ENCODE data around the gene ABTB1. TPM values are rescaled to one million over a fixed set of nuclear protein-coding genes. Genes with fewer than 3 reads are reported as not detected.

ABTB1 gene
- total RNA-seq, 1 experiment from 2014 or later: 27.2 TPM

DNA sequence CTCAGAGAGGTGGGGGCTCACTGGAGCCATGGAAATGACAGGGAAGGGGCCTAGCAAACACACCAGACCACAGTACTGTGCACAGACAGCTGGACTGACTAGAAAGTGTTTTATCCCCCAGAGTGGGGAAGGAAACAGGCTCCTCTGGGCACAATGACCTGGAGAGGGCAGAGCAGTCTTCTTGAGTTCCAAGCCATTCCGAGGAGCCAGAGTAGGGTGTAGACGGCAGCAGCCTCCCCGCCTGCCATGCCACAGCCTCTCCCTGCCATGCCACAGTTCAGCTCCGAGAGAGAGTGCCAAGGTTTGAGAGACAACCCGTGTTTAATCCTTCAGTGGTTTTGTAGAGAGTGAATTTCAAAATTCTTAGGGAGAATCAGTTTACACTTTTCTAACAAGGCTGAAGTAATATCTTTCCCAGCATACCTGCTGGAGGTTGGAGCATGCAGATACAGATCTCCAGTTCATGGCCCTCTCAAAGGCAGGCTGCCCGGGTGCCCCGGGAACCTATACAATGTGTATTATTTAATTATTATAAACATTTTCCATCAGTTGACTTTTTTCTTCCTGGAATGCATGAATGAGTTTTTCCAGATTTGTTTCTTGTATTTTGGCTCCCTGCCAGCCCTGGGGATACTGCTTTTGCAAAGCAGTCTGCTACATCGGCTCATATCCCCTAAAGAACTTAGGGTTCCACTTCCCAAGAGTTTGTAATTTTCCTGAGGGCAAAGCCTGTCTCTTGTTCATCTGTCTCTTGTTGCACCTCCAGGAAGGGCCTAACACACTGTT, 40.5 kb upstream of the ABTB1 start:
- Mint-ChIP-seq H3K9me3 (ENCODE audit: low read depth, unreplicated experiment) (no peaks in the 10 kb centered on the region), H3K36me3 (ENCODE audit: insufficient read depth, unreplicated experiment) (peaks cover 21% of the 10 kb centered on the region), H3K27me3 (ENCODE audit: unreplicated experiment) (peaks cover 47% of the 10 kb centered on the region), H3K27ac (ENCODE audit: unreplicated experiment) (no peak overlapping the region), H3K4me1 (ENCODE audit: low read depth, unreplicated experiment) (peaks cover 10% of the 10 kb centered on the region), H3K4me3 (ENCODE audit: low read depth, unreplicated experiment) (no peak overlapping the region)
- CTCF ChIA-PET: interaction anchor here (1.5 kb wide), 1 partner anchor 11 kb away, joined by 3 read pairs; no protein-coding TSS in a partner anchor
- TF ChIP-seq CTCF (IDR thresholded peaks at IDR 0.05; ENCODE audit: unreplicated experiment): no peak
- intact Hi-C loops (cut with micrococcal nuclease; ENCODE audit: unreplicated experiment): no loop called here
- no peak for DNase-seq
- BruUV-seq (replicated peaks): no TSS peak

- intact Hi-C loops (cut with micrococcal nuclease; ENCODE audit: unreplicated experiment): no loop called here
- H3K4me3 Mint-ChIP-seq (ENCODE audit: low read depth, unreplicated experiment): no peak overlapping the region
- H3K4me1 Mint-ChIP-seq (ENCODE audit: low read depth, unreplicated experiment): peaks cover 7% of the 10 kb centered on the region
- no peaks in the 10 kb centered on the region for H3K9me3 Mint-ChIP-seq (ENCODE audit: low read depth, unreplicated experiment)
- TF ChIP-seq CTCF (IDR thresholded peaks at IDR 0.05; ENCODE audit: unreplicated experiment): no peak
- peaks cover 24% of the 10 kb centered on the region for H3K27me3 Mint-ChIP-seq (ENCODE audit: unreplicated experiment)
- H3K36me3 Mint-ChIP-seq (ENCODE audit: insufficient read depth, unreplicated experiment): peaks cover 6% of the 10 kb centered on the region
- CTCF ChIA-PET: interaction anchor here (0.9 to 1.2 kb wide), 2 partner anchors 10 to 59 kb away, joined by 3 to 4 read pairs; no protein-coding TSS in a partner anchor
- BruUV-seq (replicated peaks): no TSS peak
- no peak overlapping the region for H3K27ac Mint-ChIP-seq (ENCODE audit: unreplicated experiment)
- no peak for DNase-seq
Observed at GRCh38 chr3:127634653-127635052, 38.1 kb upstream of the ABTB1 start.

- DNase-seq: no peak
- Mint-ChIP-seq H3K27ac (ENCODE audit: unreplicated experiment) (no peak overlapping the region), H3K9me3 (ENCODE audit: low read depth, unreplicated experiment) (no peaks in the 10 kb centered on the region), H3K36me3 (ENCODE audit: insufficient read depth, unreplicated experiment) (no peaks in the 10 kb centered on the region), H3K4me1 (ENCODE audit: low read depth, unreplicated experiment) (no peaks in the 10 kb centered on the region), H3K27me3 (ENCODE audit: unreplicated experiment) (no peaks in the 10 kb centered on the region), H3K4me3 (ENCODE audit: low read depth, unreplicated experiment) (no peak overlapping the region)
- intact Hi-C loops (cut with micrococcal nuclease; ENCODE audit: unreplicated experiment): no loop called here
- CTCF ChIA-PET: interaction anchor here (0.6 kb wide), 1 partner anchor 73 kb away, joined by 3 read pairs; no protein-coding TSS in a partner anchor
- no peak for TF ChIP-seq CTCF (IDR thresholded peaks at IDR 0.05; ENCODE audit: unreplicated experiment)
- BruUV-seq (replicated peaks): no TSS peak
Observed at GRCh38 chr3:127637546-127637945, 35.2 kb upstream of the ABTB1 start.

- DNase-seq: no peak
- intact Hi-C loops (cut with micrococcal nuclease; ENCODE audit: unreplicated experiment): no loop called here
- H3K4me3 Mint-ChIP-seq (ENCODE audit: low read depth, unreplicated experiment): no peak overlapping the region
- H3K36me3 Mint-ChIP-seq (ENCODE audit: insufficient read depth, unreplicated experiment): no peaks in the 10 kb centered on the region
- H3K4me1 Mint-ChIP-seq (ENCODE audit: low read depth, unreplicated experiment): no peaks in the 10 kb centered on the region
- no peaks in the 10 kb centered on the region for H3K9me3 Mint-ChIP-seq (ENCODE audit: low read depth, unreplicated experiment)
- no peaks in the 10 kb centered on the region for H3K27me3 Mint-ChIP-seq (ENCODE audit: unreplicated experiment)
- TF ChIP-seq CTCF (IDR thresholded peaks at IDR 0.05; ENCODE audit: unreplicated experiment): no peak
- BruUV-seq (replicated peaks): no TSS peak
- H3K27ac Mint-ChIP-seq (ENCODE audit: unreplicated experiment): no peak overlapping the region
- CTCF ChIA-PET: interaction anchor here (0.6 kb wide), 1 partner anchor 73 kb away, joined by 3 read pairs; no protein-coding TSS in a partner anchor
Observed at GRCh38 chr3:127637971-127638370, 34.8 kb upstream of the ABTB1 start.
